Endothelial cell (in vitro differentiated cells): Measurements from ENCODE around the gene OTUB2. TPM values are rescaled to one million over a fixed set of nuclear protein-coding genes. Genes with fewer than 3 reads are reported as not detected.

Source experiments
- DNase-seq: peaks from one replicate; pipeline ENCODE4 v3.0.0; 2021; ENCODE audit warnings: low spot score
- H3K27ac Mint-ChIP-seq: one replicate; pipeline ENCODE4 v1.8.0; 2021; ENCODE audit warnings: mixed read lengths, inconsistent platforms; ENCODE audit not compliant: unreplicated experiment
- H3K27me3 Mint-ChIP-seq: one replicate; pipeline ENCODE4 v1.8.0; 2021; ENCODE audit warnings: mild to moderate bottlenecking, moderate library complexity, mixed read lengths, inconsistent platforms; ENCODE audit not compliant: unreplicated experiment
- H3K36me3 Mint-ChIP-seq: one replicate; pipeline ENCODE4 v1.8.0; 2021; ENCODE audit warnings: mild to moderate bottlenecking, low read depth, mixed read lengths, inconsistent platforms; ENCODE audit not compliant: unreplicated experiment
- H3K4me1 Mint-ChIP-seq: one replicate; pipeline ENCODE4 v1.8.0; 2021; ENCODE audit warnings: mild to moderate bottlenecking, mixed read lengths, inconsistent platforms; ENCODE audit not compliant: unreplicated experiment
- H3K4me3 Mint-ChIP-seq: one replicate; pipeline ENCODE4 v1.8.0; 2021; ENCODE audit warnings: mild to moderate bottlenecking, mixed read lengths, inconsistent platforms; ENCODE audit not compliant: unreplicated experiment
- H3K9me3 Mint-ChIP-seq: one replicate; pipeline ENCODE4 v1.8.0; 2021; ENCODE audit warnings: mixed read lengths, inconsistent platforms; ENCODE audit not compliant: unreplicated experiment
- total RNA-seq: library from RNA; stranded (reverse); fragmentation: NEBNext Ultra II Directional; extraction: Animal tissue kit (Norgen Biotek cat#: 25700); gene quantifications from one replicate; pipeline ENCODE4 v1.2.1, GENCODE V29; 2021; ENCODE audit not compliant: unreplicated experiment
- TF ChIP-seq, protein P1 (sequence below): fragments of 200-600 bp; sonication (generic); IDR thresholded peaks from one replicate; pipeline ENCODE4 v1.5.0; 2021; ENCODE audit warnings: antibody characterized with exemption; ENCODE audit not compliant: unreplicated experiment

The OTUB2 gene
- total RNA-seq, 1 donor from 2014 or later = 2.3 TPM

DNA sequence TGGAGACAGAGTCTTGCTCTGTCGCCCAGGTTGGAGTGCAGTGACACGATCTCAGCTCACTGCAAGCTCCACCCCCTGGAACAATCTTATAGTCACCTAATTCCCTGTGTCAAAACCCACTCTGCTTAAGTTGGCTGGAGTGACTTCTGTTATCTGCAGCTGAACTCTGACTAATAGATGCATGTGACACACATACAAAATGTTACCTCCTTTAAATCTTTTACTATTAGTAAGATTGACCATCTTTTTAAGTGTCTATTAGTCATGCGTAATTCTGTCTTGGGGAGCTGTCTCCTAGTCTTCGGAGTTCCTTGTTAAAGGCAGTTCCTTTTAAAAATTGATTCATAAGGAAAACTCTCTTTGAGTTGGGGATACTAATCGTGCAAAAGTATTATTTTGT is 62.4 kb downstream of the OTUB2 start:
- no peak for DNase-seq
- H3K4me3 Mint-ChIP-seq = no peak overlapping the region

DNA sequence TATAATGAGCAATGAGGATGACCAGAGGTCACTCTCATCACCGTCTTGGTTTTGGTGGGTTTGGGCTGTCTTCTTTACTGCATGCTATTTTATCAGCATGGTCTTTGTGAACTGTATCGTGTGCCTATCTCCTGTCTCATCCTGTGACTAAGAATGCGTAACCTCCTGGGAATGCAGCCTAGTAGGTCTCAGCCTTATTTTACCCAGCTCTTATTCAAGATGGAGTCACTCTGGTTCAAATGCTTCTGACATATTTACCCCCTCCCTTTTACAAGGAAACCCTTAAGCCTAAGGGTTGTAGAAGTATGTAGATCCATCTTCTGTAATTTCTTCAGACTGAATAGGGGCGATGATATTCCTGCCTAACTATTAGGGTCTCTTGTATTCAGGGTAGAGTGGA is 63.3 kb downstream of the OTUB2 start:
- Mint-ChIP-seq H3K36me3 (no peaks in the 10 kb centered on the region), H3K27ac (no peak overlapping the region), H3K27me3 (no peaks in the 10 kb centered on the region), H3K9me3 (no peaks in the 10 kb centered on the region), H3K4me1 (peaks cover under 1% of the 10 kb centered on the region), H3K4me3 (no peak overlapping the region)
- no peak for DNase-seq
- TF ChIP-seq, protein P1, sequence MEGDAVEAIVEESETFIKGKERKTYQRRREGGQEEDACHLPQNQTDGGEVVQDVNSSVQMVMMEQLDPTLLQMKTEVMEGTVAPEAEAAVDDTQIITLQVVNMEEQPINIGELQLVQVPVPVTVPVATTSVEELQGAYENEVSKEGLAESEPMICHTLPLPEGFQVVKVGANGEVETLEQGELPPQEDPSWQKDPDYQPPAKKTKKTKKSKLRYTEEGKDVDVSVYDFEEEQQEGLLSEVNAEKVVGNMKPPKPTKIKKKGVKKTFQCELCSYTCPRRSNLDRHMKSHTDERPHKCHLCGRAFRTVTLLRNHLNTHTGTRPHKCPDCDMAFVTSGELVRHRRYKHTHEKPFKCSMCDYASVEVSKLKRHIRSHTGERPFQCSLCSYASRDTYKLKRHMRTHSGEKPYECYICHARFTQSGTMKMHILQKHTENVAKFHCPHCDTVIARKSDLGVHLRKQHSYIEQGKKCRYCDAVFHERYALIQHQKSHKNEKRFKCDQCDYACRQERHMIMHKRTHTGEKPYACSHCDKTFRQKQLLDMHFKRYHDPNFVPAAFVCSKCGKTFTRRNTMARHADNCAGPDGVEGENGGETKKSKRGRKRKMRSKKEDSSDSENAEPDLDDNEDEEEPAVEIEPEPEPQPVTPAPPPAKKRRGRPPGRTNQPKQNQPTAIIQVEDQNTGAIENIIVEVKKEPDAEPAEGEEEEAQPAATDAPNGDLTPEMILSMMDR = no peak

More for the DNA sequence above, 62.4 kb downstream of the OTUB2 start:
- Mint-ChIP-seq H3K36me3 (no peaks in the 10 kb centered on the region), H3K4me1 (peaks cover 3% of the 10 kb centered on the region), H3K27ac (no peak overlapping the region), H3K9me3 (no peaks in the 10 kb centered on the region), H3K27me3 (no peaks in the 10 kb centered on the region)
- TF ChIP-seq, protein P1 = no peak

- H3K27me3 Mint-ChIP-seq = no peaks in the 10 kb centered on the region
- TF ChIP-seq, protein P1 = no peak
- no peaks in the 10 kb centered on the region for H3K9me3 Mint-ChIP-seq
- H3K4me1 Mint-ChIP-seq = no peaks in the 10 kb centered on the region
- H3K27ac Mint-ChIP-seq = no peak overlapping the region
- no peak overlapping the region for H3K4me3 Mint-ChIP-seq
- DNase-seq = no peak
- peaks cover 6% of the 10 kb centered on the region for H3K36me3 Mint-ChIP-seq
Observed at GRCh38 chr14:94093418-94093817, 67.3 kb downstream of the OTUB2 start.

DNA sequence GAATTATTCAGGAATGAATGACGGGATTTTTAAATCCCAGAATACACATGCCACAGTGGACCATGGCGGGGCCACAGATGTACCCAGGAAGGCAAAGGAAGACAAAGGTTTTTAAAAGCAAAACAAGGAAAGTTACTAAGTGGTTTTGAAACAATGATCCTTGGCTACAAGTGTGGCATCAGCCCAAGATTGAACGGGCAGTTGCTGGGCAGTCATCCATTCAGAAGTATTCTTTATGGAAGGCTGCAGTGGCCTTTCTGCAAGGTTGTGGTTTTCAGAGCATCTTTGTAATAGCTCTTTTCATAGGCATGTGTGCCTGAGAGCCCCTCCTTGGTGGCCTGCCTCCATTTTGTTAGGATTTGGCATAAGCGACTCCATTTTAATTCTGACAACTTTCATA is 71.0 kb downstream of the OTUB2 start:
- TF ChIP-seq, protein P1 = no peak
- Mint-ChIP-seq H3K36me3 (peaks cover 10% of the 10 kb centered on the region), H3K4me3 (no peak overlapping the region), H3K9me3 (no peaks in the 10 kb centered on the region), H3K27me3 (peaks cover 4% of the 10 kb centered on the region), H3K4me1 (no peaks in the 10 kb centered on the region), H3K27ac (no peak overlapping the region)
- no peak for DNase-seq

Other genes starting within 250 kb of the OTUB2 start
- gene PRIMA1, start 237.9 kb upstream of the OTUB2 start, total RNA-seq = 0.08 TPM
- gene FAM181A, start 99.0 kb upstream of the OTUB2 start, total RNA-seq = not detected
- not detected for gene ASB2, start 49.8 kb upstream of the OTUB2 start, total RNA-seq
- gene CCDC197, start 29.0 kb upstream of the OTUB2 start, total RNA-seq = not detected
- 89.6 TPM for gene DDX24, start 54.9 kb downstream of the OTUB2 start, total RNA-seq
- 33.5 TPM for gene IFI27L1, start 55.0 kb downstream of the OTUB2 start, total RNA-seq
- gene IFI27, start 84.4 kb downstream of the OTUB2 start, total RNA-seq = 3.8 TPM
- gene IFI27L2, start 103.3 kb downstream of the OTUB2 start, total RNA-seq = 23.7 TPM
- gene PPP4R4, start 148.0 kb downstream of the OTUB2 start, total RNA-seq = 0.18 TPM